Ishikawa (cell line): ENCODE results near the gene MGAT4C.

ENCODE experiments used
- CREB1 ChIP-seq: IDR thresholded peaks from 2 replicates; pipeline ENCODE4 v1.6.1; 2012; ENCODE audit warnings: low read depth
- EP300 ChIP-seq: IDR thresholded peaks from 2 replicates; pipeline ENCODE4 v1.6.1; 2012; ENCODE audit warnings: borderline replicate concordance
- FOXM1 ChIP-seq: IDR thresholded peaks from 2 replicates; pipeline ENCODE4 v1.6.1; 2012; ENCODE audit warnings: low read depth, borderline replicate concordance
- RAD21 ChIP-seq: IDR thresholded peaks from 2 replicates; pipeline ENCODE4 v1.6.1; 2012; ENCODE audit warnings: low read depth
- REST ChIP-seq: IDR thresholded peaks from 2 replicates; pipeline ENCODE4 v1.6.1; 2012; ENCODE audit warnings: low read depth, mild to moderate bottlenecking
- TAF1 ChIP-seq: IDR thresholded peaks from 2 replicates; pipeline ENCODE4 v1.6.1; 2012; ENCODE audit warnings: low read depth, mild to moderate bottlenecking
- TCF12 ChIP-seq: IDR thresholded peaks from 2 replicates; pipeline ENCODE4 v1.6.1; 2012; ENCODE audit warnings: low read depth
- TEAD4 ChIP-seq: IDR thresholded peaks from 2 replicates; pipeline ENCODE4 v1.6.1; 2012
- YY1 ChIP-seq: IDR thresholded peaks from 2 replicates; pipeline ENCODE4 v1.6.1; 2012; ENCODE audit warnings: low read depth
- TF ChIP-seq, protein P1 (sequence below): IDR thresholded peaks from 2 replicates; pipeline ENCODE4 v1.6.1; 2012

GRCh38 chr12:86196465-86196864, 59.7 kb downstream of the MGAT4C start:
- TF ChIP-seq RAD21, result no peak
- TF ChIP-seq, protein P1, sequence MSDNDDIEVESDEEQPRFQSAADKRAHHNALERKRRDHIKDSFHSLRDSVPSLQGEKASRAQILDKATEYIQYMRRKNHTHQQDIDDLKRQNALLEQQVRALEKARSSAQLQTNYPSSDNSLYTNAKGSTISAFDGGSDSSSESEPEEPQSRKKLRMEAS, result no peak
- TF ChIP-seq TAF1, result no peak
- no peak for TF ChIP-seq YY1
- TF ChIP-seq EP300, result no peak
- TF ChIP-seq REST, result no peak
- TF ChIP-seq FOXM1, result no peak
- no peak for TF ChIP-seq TCF12
- no peak for TF ChIP-seq CREB1
- no peak for TF ChIP-seq TEAD4
